Left forelimb (tissue), 1 donor: ENCODE data around the gene NAALADL1.
A peak's percentile ranks its signal among the peaks of the same experiment; 100 is the strongest.

Experiments
- DNase-seq: peaks from one replicate; pipeline ENCODE4 v3.0.0-alpha.2; 2018; ENCODE audit warnings: low spot score

The NAALADL1 gene, protein sequence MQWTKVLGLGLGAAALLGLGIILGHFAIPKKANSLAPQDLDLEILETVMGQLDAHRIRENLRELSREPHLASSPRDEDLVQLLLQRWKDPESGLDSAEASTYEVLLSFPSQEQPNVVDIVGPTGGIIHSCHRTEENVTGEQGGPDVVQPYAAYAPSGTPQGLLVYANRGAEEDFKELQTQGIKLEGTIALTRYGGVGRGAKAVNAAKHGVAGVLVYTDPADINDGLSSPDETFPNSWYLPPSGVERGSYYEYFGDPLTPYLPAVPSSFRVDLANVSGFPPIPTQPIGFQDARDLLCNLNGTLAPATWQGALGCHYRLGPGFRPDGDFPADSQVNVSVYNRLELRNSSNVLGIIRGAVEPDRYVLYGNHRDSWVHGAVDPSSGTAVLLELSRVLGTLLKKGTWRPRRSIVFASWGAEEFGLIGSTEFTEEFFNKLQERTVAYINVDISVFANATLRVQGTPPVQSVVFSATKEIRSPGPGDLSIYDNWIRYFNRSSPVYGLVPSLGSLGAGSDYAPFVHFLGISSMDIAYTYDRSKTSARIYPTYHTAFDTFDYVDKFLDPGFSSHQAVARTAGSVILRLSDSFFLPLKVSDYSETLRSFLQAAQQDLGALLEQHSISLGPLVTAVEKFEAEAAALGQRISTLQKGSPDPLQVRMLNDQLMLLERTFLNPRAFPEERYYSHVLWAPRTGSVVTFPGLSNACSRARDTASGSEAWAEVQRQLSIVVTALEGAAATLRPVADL

GRCh38 chr11:65058419-65059054 is at the start of gene NAALADL1:
Gene NAALADL1 (minus strand): TSS chr11:65058553. CDS start chr11:65058521, 32 bp downstream.
- no peak for DNase-seq

- no peak for DNase-seq
Observed at GRCh38 chr11:65107751-65108468, 49.6 kb upstream of the NAALADL1 start.

- DNase-seq, result no peak
Observed at GRCh38 chr11:65107078-65107477, 48.7 kb upstream of the NAALADL1 start.

DNA sequence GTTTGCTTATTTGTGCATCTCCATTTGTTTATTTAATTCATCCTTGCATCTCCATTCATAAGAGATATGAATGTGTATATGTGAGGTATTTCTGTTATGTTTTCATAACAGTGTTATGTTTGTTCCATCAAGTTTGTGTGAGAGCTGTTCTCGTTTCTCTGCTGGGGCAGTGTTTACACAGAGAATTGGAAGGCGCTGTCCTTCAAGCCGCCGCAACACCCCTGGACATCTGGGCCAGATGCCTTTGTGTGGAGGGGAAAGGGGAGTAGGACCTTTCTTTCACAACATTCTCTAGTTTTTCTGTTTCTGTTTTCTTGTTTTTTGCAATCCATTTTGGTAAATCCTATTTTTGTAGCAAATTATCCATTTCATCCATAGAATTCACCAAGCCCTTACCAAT is 46.3 kb upstream of the NAALADL1 start:
- no peak for DNase-seq

DNA sequence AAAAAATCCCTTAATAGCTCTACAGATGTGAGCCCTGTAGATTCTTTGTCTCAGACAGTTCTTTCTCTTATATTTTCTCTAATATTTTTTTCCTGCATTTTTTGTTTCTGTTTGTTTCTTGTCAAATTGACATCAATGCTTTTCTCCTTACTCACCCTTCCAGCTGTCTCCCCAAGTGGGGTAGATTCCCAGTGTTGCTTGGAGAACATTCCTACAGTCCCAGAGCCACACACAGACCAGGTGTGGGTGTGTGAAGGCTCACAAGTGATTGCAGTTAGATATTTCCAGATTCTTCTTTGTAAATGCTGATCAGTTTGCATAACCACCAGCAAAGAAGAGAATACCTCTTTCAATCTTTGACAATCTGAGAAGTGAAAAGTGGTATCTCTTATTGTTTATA is 45.1 kb upstream of the NAALADL1 start:
- no peak for DNase-seq

DNA sequence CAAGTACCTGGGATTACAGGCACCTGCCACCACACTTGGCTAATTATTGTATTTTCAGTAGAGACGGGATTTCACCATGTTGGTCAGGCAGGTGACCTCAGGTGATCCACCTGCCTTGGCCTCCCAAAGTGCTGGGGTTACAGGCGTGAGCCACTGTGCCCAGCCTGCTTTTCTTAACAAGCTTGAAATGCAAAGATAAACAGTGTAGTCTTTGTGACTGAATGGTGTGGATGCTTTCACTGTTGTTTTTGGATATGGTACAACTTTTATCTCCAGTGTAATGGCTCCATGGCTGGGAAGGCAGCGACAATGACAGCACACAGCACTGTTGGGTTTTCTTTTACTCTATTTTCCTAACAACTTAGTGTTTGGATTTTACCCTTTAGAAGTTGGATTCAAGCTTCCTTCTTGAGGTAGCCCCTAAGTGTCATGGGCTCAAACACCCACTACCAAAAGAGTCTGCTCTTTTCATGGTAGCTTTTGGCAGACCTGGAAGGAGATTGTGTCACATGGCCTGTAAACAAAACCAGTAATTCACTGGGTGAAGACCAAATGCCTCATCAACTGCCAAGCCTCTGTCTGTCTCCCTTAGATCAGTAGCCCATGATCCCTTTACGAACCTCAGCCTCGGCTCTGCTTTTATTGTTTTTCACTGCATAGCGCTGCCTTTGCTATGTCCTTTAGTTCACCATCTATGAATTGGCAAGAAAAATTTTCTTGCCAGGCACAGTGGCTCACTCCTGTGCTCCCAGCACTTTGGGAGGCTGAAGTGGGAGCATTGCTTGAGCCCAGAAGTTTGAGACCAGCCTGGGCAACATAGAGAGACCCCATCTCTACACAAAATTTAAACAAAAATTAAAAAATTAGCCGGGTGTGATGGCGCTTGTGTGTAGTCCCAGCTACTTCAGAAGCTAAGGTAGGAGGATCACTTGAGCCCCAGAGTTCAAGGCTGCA is 44.1 kb upstream of the NAALADL1 start:
- no peak for DNase-seq

- no peak for DNase-seq
Observed at GRCh38 chr11:65100674-65101350, 42.5 kb upstream of the NAALADL1 start.

DNA sequence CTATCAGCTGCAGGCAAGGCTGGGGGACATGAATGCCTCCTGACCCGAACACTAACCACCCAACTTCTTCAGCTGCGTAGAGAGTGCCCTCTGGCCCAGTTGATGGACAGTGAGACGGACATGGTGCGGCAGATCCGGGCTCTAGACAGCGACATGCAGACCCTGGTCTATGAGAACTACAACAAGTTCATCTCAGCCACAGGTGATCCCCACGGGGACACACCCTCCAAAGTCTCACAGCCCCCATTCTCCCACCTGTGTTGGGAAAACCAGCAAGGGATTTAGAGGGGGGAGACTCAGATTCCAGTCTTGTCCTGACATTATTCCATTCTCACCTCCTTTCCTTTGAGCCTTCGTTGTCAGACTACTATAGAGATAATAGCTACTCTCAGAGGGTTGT is 38.6 kb upstream of the NAALADL1 start:
- no peak for DNase-seq

- peak; percentile 90 for DNase-seq
Observed at GRCh38 chr11:65095974-65096806, 37.8 kb upstream of the NAALADL1 start, which contains the start of gene VPS51. Gene VPS51 (plus strand): TSS chr11:65096214. CDS start chr11:65096251, 37 bp downstream.

DNA sequence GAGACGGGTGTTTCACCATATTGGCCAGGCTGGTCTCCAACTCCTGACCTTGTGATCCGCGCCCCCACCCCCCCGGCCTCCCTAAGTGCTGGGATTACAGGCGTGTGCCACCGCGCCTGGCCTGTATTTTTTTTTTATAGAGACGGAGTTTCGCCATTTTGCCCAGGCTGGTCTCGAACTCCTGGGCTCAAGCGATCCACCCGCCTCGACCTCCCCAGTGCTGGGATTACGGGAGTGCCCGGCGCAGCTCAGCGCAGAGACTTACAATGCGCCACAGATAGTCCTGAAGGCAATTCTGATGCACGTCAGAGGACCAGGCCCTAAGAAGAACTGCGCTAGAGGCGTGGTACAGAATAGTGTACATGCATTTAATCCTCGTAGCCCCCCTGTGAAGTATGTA is 37.1 kb upstream of the NAALADL1 start:
- DNase-seq, result no peak

DNA sequence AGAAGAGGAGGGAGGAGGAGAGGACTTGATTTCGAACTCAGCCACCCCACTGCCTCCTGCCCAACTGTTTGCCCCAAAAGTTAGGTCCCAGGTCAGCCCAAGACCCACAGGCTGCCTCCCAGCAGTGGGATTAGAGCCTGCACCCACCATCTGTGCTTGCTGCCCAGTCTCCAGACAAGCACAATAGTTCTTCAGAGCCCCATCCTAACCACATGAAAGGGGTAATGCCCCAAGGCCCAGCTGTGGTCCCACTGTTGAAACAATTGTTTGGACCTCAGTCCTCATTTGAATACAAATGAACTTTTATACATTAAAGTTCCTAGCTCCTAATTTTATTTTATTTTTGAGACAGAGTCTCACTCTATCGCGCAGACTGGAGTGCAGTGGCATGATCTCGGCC is 32.3 kb upstream of the NAALADL1 start:
- DNase-seq, result no peak

- no peak for DNase-seq
Observed at GRCh38 chr11:65089621-65090020, 31.3 kb upstream of the NAALADL1 start.

DNA sequence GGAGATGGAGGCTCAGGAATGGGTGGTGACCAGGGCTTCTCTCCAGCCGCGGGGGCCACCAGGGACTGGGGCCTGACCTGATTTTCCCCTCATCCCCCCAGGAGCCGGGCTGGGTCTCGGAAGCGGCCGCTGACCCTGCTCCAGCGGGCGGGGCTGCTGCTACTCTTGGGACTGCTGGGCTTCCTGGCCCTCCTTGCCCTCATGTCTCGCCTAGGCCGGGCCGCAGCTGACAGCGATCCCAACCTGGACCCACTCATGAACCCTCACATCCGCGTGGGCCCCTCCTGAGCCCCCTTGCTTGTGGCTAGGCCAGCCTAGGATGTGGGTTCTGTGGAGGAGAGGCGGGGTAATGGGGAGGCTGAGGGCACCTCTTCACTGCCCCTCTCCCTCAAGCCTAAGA is 29.5 kb upstream of the NAALADL1 start:
- DNase-seq, result no peak

DNA sequence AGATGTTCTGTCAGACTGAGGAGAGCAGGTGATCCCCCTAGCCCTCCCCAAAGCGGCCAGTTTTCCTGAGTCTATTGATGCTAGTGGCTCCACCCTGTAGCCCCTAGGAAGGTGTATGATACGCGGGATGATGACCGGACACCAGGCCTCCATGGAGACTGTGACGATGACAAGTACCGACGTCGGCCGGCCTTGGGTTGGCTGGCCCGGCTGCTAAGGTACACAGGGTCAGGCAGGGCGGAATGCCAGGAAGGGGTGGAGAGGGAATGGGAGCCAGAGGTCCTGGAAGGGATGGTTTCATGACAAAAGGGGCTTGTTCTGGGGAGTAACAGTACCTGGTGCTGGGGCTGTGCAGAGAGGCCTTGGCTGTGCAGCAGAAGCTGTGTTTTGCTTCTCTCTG is 28.9 kb upstream of the NAALADL1 start:
- DNase-seq, result no peak

GRCh38 chr11:65086809-65087208 is 28.5 kb upstream of the NAALADL1 start:
- DNase-seq, result no peak

GRCh38 chr11:65085446-65085845 is 27.1 kb upstream of the NAALADL1 start:
- DNase-seq, result no peak

DNA sequence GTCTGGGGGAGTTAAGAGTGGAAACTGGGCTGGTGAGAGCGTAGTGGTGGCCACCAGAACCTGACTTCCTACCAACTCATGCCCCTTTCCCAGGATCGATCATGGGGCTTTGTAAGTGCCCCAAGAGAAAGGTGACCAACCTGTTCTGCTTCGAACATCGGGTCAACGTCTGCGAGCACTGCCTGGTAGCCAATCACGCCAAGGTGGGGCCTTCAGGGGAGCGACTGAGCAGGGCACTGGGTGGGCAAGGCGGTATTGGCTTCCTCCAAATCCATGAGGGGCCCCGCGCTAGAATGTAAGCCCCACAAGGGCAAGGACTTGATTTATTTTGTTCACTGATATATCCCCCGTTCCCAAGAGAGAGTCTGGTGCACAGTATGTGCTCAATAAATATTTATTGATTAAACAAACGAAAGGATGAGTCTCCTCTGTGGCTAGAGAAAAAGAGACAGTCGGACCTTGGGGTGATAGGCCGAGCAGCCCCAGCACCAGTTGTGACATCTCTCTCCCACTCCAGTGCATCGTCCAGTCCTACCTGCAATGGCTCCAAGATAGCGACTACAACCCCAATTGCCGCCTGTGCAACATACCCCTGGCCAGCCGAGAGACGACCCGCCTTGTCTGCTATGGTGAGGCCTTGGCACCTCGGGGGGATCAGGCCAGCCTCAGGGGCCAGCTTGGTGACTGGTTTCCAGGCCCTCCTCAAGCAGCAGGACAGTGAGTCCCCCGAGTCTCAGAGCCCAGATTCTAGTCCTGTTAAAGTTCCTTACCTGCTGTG is 26.4 kb upstream of the NAALADL1 start:
- DNase-seq, result no peak

- peak; percentile 97 for DNase-seq
Observed at GRCh38 chr11:65083834-65084597, 25.7 kb upstream of the NAALADL1 start, which contains the start of the genes CDCA5 and ZFPL1. Gene CDCA5 (minus strand): TSS chr11:65084040. CDS start chr11:65083978, 62 bp downstream. Gene ZFPL1 (plus strand): TSS chr11:65084222. CDS start chr11:65084699, 477 bp downstream.
